Psoas muscle (tissue), 8 donors: ENCODE measurements around the gene SPRY4. TPM values are rescaled to one million over a fixed set of nuclear protein-coding genes. Genes with fewer than 3 reads are reported as not detected.
"Not testable (repeated sequence)": the region's sequence is repeated elsewhere in the genome, so short reads cannot be mapped to it uniquely, and the experiment has no call there.

ENCODE experiments used
- ATAC-seq, 4 donors: fragments of 200-7000 bp; cut with Tn5 transposase; one replicate each; pipeline ENCODE4 v1.9.1; 2020; ENCODE audit warnings: moderate library complexity in 3 of 4, mild to moderate bottlenecking in 2 of 4
- DNase-seq, 2 donors: peaks; one replicate each; pipeline ENCODE4 v3.0.0-alpha.2; 2020
- H3K27ac ChIP-seq: fragments of 200-600 bp; one replicate; pipeline ENCODE4 v1.8.0; 2022
- H3K27me3 ChIP-seq, 3 donors: fragments of 200-600 bp in 1 of 3; one replicate each; pipeline versions ENCODE4 v1.6.1 to v1.8.0; 2013 to 2022; ENCODE audit warnings: low read length in 2 of 3, mild to moderate bottlenecking in 2 of 3, moderate library complexity in 1 of 3; ENCODE audit not compliant: insufficient read depth in 3 of 3
- H3K36me3 ChIP-seq, 2 donors: fragments of 200-600 bp in 1 of 2; one replicate each; pipeline versions ENCODE4 v1.6.1 to v1.8.0; 2013 to 2022; ENCODE audit warnings: low read depth in 1 of 2, mild to moderate bottlenecking in 1 of 2, moderate library complexity in 1 of 2; ENCODE audit not compliant: insufficient read depth in 1 of 2
- H3K4me1 ChIP-seq: fragments of 200-600 bp; one replicate; pipeline ENCODE4 v1.8.0; 2022
- H3K4me3 ChIP-seq: fragments of 200-600 bp; one replicate; pipeline ENCODE4 v1.8.0; 2022; ENCODE audit warnings: mild to moderate bottlenecking
- H3K9me3 ChIP-seq: fragments of 200-600 bp; one replicate; pipeline ENCODE4 v1.8.0; 2022
- CTCF ChIP-seq: fragments of 200-600 bp; IDR thresholded peaks from one replicate; pipeline ENCODE4 v1.8.0; 2022; ENCODE audit warnings: antibody characterized with exemption
- WGBS, 3 donors: extraction: QIAGEN DNeasy Blood & Tissue Kit; methylation state at CpG; one replicate each; pipeline versions ENCODE4 v1.1.6 to v1.1.7; 2013; 5-methylcytosine and 5-hydroxymethylcytosine counted together
- intact Hi-C, 2 donors: fragments of 100-400 bp; cut with DNase I; formaldehyde crosslinking; loops; one replicate each; pipeline versions ENCODE4 v1.11.0 to v1.14.2; 2022
- polyA plus RNA-seq, 3 donors: library from polyadenylated mRNA; stranded (reverse); fragments of 200-250 nt; gene quantifications; one replicate each; pipeline ENCODE4 v1.2.3, GENCODE V29; 2013
- total RNA-seq, 4 donors: library from RNA; stranded (reverse); fragmentation: NEBNext Ultra II Directional in 2 of 4; extraction: Animal tissue kit (Norgen Biotek cat#: 25700) in 2 of 4; gene quantifications; one replicate each; pipeline versions ENCODE4 v1.2.1 to v1.2.4, GENCODE V29; 2021 to 2023
- donor health status: healthy with polysubstance abuse.
- donor health status: DM: no; HTN: no; CAD: no; lungs with moderate emphysema.
- donor health status: Bipolar disorder and iron deficiency.
- donor health status: healthy.
- donor health status: DM: yes; HTN: yes; CAD: no.
- donor health status: DM: no; HTN: no; CAD: no.
- donor health status: DM: no; HTN: no; CAD: no.
- donor health status: DM: yes; HTN: yes; CAD: no.

SPRY4 gene
- total and polyA plus RNA-seq, 7 donors, result 1.0 to 8.0 (median 5.6) TPM

GRCh38 chr5:142342128-142342981 is 17.5 kb upstream of the SPRY4 start:
- Histone ChIP-seq H3K4me3 (no peak overlapping the region), H3K27me3 (no peaks in the 10 kb centered on the region), H3K4me1 (no peaks in the 10 kb centered on the region), H3K36me3 (no peaks in the 10 kb centered on the region), H3K27ac (no peak overlapping the region), H3K9me3 (peaks cover 15% of the 10 kb centered on the region)
- no peak for TF ChIP-seq CTCF
- 74 to 80% (median 74%) methylated on average over 16 of the region's 16 CpGs for WGBS, 3 donors
- ATAC-seq, result peak in 2 of 4 donors; percentile 25 to 30
- no peak for DNase-seq
- intact Hi-C loops, result no loop called here

- intact Hi-C loops, result no loop called here
- H3K4me3 ChIP-seq, result no peak overlapping the region
- 95% methylated on average over 3 of the region's 3 CpGs for WGBS, 3 donors
- H3K27ac ChIP-seq, result no peak overlapping the region
- H3K36me3 ChIP-seq, result no peaks in the 10 kb centered on the region
- peaks cover 12% of the 10 kb centered on the region for H3K9me3 ChIP-seq
- ATAC-seq (no peak), DNase-seq (no peak)
- TF ChIP-seq CTCF, result no peak
- H3K4me1 ChIP-seq, result no peaks in the 10 kb centered on the region
- no peaks in the 10 kb centered on the region for H3K27me3 ChIP-seq
These were observed 15.0 kb upstream of the SPRY4 start for GRCh38 chr5:142339781-142340180.

DNA sequence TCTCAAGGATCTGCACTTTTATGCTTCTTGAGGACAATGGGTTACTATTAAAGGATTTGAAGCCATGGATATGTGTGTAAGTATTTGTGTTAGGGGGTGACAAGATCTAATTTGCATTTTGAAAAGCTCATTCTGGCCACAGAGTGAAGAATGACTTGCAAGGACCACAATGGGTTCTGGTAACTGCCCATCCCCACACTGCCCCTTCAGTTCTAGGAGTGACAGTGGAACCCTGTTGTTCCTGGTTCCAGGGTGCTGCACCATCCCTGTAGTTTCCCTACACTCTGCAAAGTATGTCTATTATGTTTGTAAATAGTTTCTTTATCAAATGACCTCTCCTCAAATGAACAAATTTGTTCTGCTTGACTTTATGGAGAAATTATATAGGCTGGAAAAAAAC is 9.7 kb upstream of the SPRY4 start:
- Histone ChIP-seq H3K27ac (no peak overlapping the region), H3K4me3 (no peak overlapping the region), H3K27me3 (no peaks in the 10 kb centered on the region), H3K36me3 (no peaks in the 10 kb centered on the region), H3K4me1 (no peaks in the 10 kb centered on the region), H3K9me3 (no peaks in the 10 kb centered on the region)
- intact Hi-C loops, result no loop called here
- TF ChIP-seq CTCF, result no peak
- DNase-seq, result no peak
- no peak for ATAC-seq

- DNase-seq, intact Hi-C loops, H3K27me3 ChIP-seq, ATAC-seq, H3K36me3 ChIP-seq, H3K4me1 ChIP-seq, H3K9me3 ChIP-seq, H3K27ac ChIP-seq, H3K4me3 ChIP-seq: not testable (repeated sequence)
- WGBS, 3 donors, result 96 to 100% (median 96%) methylated on average over 2 of the region's 2 CpGs
These were observed 8.9 kb upstream of the SPRY4 start for GRCh38 chr5:142333749-142334148.

DNA sequence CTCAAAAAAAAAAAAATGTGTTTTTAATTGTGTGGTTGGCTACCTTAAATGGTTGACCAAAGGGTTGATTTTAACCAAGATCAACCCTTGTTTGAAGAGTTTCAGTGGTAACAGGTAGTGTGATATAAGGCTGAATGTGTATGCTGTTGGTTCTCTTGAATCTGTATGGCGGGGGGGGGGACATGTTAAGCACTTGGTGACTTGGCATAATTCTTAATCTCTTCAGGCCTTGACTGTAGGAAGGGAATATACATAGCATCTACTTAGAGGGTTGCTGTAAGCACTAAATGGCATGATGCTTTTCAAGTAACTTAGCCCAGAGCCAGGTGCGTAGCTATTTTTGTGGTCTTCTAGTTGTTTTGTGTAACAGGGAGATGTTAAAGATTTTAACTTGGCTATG is 5.6 kb upstream of the SPRY4 start:
- DNase-seq, result no peak
- peaks cover 0 to 5% (median 4%) of the 10 kb centered on the region in 3 donors for H3K27me3 ChIP-seq
- intact Hi-C loops, result no loop called here
- peaks cover 3% of the 10 kb centered on the region for H3K4me1 ChIP-seq
- 49 to 92% (median 90%) methylated on average over 2 of the region's 2 CpGs for WGBS, 3 donors
- H3K27ac ChIP-seq, result no peak overlapping the region
- ATAC-seq, result no peak
- H3K9me3 ChIP-seq, result no peaks in the 10 kb centered on the region
- H3K36me3 ChIP-seq, result no peaks in the 10 kb centered on the region
- TF ChIP-seq CTCF, result no peak
- no peak overlapping the region for H3K4me3 ChIP-seq
